Stimulated activated CD4-positive, alpha-beta T cell treated with anti-CD3 and anti-CD28 coated beads, TNF-alpha, amount 100 ng/mL, for 24 hours (primary cell): ENCODE results near the gene TNFRSF19.

ENCODE experiments used
- DNase-seq, 3 experiments: peaks; one replicate each; pipeline ENCODE4 v3.0.0-alpha.2; 2020; ENCODE audit warnings: low read depth in 3 of 3

The TNFRSF19 gene

GRCh38 chr13:23628765-23629565 is 58.8 kb downstream of the TNFRSF19 start:
- no peak for DNase-seq

GRCh38 chr13:23629566-23630272 is 59.5 kb downstream of the TNFRSF19 start:
- DNase-seq, result no peak

- no peak for DNase-seq
These were observed 60.3 kb downstream of the TNFRSF19 start for GRCh38 chr13:23630349-23631093.

- DNase-seq, result no peak
These were observed 61.3 kb downstream of the TNFRSF19 start for GRCh38 chr13:23631311-23632047.

- DNase-seq, result no peak
These were observed 61.9 kb downstream of the TNFRSF19 start for GRCh38 chr13:23632048-23632582.

- no peak for DNase-seq
These were observed 62.5 kb downstream of the TNFRSF19 start for GRCh38 chr13:23632741-23633140.

GRCh38 chr13:23634897-23635296 is 64.7 kb downstream of the TNFRSF19 start:
- DNase-seq, result no peak

GRCh38 chr13:23636360-23636759 is 66.1 kb downstream of the TNFRSF19 start:
- no peak for DNase-seq

GRCh38 chr13:23637829-23638228 is 67.6 kb downstream of the TNFRSF19 start:
- DNase-seq, result no peak

- no peak for DNase-seq
These were observed 69.5 kb downstream of the TNFRSF19 start for GRCh38 chr13:23639674-23640073.

- DNase-seq, result no peak
These were observed 71.9 kb downstream of the TNFRSF19 start for GRCh38 chr13:23642110-23642509.

- no peak for DNase-seq
These were observed 73.3 kb downstream of the TNFRSF19 start for GRCh38 chr13:23643338-23644125.

GRCh38 chr13:23644126-23644419 is 73.9 kb downstream of the TNFRSF19 start:
- no peak for DNase-seq

- no peak for DNase-seq
These were observed 74.4 kb downstream of the TNFRSF19 start for GRCh38 chr13:23644527-23645138.

- DNase-seq, result no peak
These were observed 75.6 kb downstream of the TNFRSF19 start for GRCh38 chr13:23645851-23646250.

- DNase-seq, result no peak
These were observed 81.2 kb downstream of the TNFRSF19 start for GRCh38 chr13:23651439-23651838.

GRCh38 chr13:23651887-23652286 is 81.7 kb downstream of the TNFRSF19 start:
- DNase-seq, result no peak

- no peak for DNase-seq
These were observed 82.9 kb downstream of the TNFRSF19 start for GRCh38 chr13:23652909-23653726.
